HG03342 (cell line): ENCODE measurements around the gene GNL1.
"Not testable (repeated sequence)": the region's sequence is repeated elsewhere in the genome, so short reads cannot be mapped to it uniquely, and the experiment has no call there.

Experiments used
- ATAC-seq: cut with Tn5 transposase; IDR thresholded peaks from one replicate; pipeline ENCODE4 v1.9.1; 2021; ENCODE audit warnings: mild to moderate bottlenecking, moderate library complexity; ENCODE audit not compliant: unreplicated experiment

The GNL1 gene, protein sequence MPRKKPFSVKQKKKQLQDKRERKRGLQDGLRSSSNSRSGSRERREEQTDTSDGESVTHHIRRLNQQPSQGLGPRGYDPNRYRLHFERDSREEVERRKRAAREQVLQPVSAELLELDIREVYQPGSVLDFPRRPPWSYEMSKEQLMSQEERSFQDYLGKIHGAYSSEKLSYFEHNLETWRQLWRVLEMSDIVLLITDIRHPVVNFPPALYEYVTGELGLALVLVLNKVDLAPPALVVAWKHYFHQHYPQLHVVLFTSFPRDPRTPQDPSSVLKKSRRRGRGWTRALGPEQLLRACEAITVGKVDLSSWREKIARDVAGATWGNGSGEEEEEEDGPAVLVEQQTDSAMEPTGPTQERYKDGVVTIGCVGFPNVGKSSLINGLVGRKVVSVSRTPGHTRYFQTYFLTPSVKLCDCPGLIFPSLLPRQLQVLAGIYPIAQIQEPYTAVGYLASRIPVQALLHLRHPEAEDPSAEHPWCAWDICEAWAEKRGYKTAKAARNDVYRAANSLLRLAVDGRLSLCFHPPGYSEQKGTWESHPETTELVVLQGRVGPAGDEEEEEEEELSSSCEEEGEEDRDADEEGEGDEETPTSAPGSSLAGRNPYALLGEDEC

DNA sequence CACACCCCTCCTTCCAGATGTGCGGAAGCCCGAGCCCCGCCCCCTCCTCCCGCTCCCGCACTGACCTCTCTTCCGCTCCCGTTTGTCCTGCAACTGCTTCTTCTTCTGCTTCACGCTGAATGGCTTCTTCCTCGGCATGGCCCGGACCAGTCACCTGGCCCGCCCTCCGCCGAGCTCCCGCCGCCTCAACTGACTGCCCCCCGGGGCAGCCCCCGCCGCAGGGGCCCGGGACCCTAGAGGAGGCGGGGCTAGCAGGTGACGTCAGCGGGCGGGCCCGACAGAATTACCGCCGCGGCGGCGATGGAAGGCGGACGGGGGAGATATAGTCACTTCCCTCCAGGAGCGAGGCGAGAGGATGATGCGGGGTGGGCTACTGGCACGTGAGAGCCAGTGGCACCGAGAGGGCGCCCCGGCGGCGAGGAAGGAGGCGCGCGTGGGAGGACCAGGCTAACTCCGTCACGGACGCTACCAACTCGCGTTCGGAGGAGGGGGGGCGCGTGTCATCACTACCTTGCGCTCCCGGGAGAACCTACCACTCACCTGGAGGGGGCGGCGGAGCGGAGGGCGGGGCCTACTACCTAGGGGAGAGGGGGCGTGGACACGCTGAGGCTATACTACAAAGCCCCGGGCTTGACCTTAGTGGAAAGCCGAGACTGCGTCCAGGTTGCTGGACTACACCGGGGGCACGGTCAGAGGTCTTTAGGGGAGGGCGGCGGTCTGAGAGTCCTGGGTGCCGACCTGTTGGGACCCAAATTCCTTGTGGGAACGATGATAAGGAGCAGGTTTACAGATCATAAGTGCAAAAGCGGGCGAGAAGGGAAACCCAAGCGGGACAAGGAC, at the start of gene GNL1:
TSS of gene GNL1 (minus strand) at position 424 of the 840 bp plus-strand sequence. CDS start at position 138, 286 bp downstream.
- peak; percentile 76 for ATAC-seq

GRCh38 chr6:30603961-30604360, 47.7 kb upstream of the GNL1 start:
- no peak for ATAC-seq

GRCh38 chr6:30601815-30602641, 45.7 kb upstream of the GNL1 start:
- no peak for ATAC-seq

DNA sequence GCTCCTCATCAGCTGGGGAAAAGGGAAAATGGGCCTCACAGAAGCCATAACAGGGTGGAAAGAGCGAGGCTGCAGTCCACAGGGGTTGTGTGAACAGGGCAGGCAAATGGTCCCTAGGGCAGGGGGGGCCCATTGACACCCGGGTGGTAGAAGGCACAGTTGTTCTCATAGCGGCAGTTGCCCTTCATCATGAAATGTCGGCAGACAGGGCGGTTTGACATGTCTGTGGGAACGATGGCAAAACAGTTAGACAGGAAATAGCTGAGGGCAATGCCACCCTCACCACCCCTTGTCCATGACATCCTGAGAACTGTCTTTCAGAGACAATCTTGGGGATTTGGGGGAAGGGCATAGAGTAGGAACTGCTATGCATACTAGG, 45.1 kb upstream of the GNL1 start:
- no peak for ATAC-seq

- ATAC-seq: no peak
Observed at GRCh38 chr6:30600451-30600961, 44.2 kb upstream of the GNL1 start.

DNA sequence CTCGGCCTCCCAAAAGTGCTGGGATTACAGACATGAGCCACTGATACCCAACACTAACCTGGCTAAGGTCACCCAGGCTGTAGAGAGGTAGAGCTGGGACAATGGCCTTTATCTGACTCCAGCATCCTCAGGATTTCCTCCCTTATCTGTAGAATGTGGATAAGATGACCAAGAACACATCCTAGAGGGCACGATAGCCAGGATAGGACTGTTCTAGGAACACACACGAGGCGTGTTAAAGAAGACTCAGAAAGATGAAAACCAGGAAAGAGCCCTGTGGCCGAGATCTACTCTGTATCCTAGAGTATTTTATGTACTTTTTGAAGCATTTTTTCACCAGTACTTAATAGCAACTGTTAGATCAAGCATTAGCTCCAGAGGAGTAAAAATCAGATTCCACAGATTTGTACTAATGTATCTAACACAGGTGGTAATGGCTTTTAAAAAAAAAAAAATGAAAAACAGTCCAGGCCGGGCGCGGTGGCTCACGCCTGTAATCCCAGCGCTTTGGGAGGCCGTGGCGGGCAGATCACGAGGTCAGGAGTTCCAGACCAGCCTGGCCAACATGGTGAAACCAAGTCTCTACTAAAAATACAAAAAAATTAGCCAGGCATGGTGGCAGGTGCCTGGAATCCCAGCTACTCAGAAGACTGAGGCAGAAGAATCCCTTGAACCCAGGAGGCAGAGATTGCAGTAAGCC, 43.5 kb upstream of the GNL1 start:
- ATAC-seq: no peak

DNA sequence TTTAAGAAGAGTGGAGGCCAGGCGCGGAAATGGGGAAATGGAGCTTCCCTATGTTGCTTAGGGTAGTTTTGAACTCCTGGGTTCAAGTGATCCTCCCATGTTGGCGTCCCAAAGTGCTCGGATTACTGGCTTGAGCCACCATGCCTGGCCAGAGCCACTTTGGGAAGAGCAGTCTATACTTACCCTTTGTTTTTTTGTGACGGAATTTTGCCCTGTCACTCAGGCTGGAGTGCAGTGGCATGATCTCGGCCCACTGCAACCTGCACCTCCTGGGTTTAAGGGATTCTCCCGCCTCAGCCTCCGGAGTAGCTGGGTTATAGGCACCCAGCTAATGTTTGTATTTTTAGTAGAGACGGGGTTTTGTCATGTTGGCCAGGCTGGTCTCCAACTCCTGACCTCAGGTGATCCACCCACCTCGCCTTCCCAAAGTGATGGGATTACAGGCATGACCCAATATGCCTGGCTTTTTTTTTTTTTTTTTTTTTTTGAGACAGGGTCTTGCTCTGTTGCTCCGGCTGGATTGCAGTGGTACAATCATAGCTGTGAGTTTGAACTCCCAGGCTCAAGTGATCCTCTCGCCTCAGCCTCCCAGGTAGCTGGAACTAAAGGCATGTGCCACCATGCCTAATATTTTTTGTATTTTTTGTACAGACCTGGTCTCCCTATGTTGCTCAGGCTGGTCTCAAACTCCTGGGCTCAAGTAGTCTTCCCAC, 42.8 kb upstream of the GNL1 start:
- no peak for ATAC-seq

- ATAC-seq: not testable (repeated sequence)
Observed at GRCh38 chr6:30597315-30598144, 41.2 kb upstream of the GNL1 start.

GRCh38 chr6:30592287-30592686, 36.0 kb upstream of the GNL1 start:
- ATAC-seq: no peak

DNA sequence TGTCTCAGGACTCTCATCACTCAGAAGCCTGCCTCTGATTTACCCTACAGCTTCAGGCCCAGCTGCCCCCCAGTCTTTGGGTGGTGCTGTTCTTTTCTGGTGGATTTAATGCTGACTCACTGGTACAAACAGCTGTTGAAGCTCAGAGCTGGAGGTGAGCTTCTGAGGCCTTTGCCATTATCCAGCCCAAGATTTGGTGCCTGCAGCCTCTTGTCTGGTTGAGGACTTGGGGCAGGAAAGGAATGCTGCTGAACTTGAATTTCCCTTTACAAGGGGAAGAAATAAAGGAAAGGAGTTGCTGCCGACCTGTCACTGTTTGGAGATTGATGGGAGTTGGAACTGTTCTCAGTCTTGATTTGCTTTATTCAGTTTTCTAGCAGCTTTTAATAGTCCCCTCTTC, 34.7 kb upstream of the GNL1 start:
- no peak for ATAC-seq

- no peak for ATAC-seq
Observed at GRCh38 chr6:30590509-30590908, 34.2 kb upstream of the GNL1 start.

DNA sequence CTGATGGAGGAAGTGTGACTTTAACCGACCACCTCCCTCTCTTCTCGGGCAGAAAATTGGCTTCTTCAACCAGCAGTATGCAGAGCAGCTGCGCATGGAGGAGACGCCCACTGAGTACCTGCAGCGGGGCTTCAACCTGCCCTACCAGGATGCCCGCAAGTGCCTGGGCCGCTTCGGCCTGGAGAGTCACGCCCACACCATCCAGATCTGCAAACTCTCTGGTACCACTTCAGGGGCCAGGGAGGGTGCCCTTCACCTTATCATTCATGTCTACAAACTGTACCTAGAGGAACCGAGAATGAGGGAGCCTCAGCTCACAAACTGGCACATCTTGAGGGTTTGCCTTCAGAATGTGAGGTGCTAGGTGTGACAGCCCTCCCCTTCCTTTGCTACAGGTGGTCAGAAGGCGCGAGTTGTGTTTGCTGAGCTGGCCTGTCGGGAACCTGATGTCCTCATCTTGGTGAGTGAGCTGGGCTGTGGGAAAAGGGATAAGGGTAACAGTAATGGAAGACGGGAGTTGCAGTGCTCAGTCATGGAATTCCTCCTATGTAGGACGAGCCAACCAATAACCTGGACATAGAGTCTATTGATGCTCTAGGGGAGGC, 33.6 kb upstream of the GNL1 start:
- ATAC-seq: no peak

- no peak for ATAC-seq
Observed at GRCh38 chr6:30583921-30584320, 27.6 kb upstream of the GNL1 start.

GRCh38 chr6:30578051-30578450, 21.8 kb upstream of the GNL1 start:
- no peak for ATAC-seq

DNA sequence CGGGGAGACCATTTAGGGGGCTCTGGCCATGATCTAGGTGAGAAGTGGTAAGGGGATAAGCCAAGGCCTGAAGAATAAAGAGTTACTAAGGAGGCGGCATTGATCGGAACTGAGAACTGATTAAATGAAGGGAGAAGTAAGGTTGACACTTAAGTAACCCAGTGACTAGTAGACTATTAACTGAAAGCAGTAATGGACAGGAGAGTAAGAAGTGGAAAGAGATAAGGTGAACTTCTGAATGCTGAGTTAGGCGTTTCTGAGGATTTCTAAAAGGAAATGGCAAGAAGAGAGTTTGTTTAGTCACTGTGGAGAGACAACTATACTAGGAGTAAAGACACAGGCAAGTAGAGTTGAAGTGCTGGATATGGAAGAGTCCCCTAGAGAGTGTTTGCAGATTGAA, 16.8 kb upstream of the GNL1 start:
- no peak for ATAC-seq

DNA sequence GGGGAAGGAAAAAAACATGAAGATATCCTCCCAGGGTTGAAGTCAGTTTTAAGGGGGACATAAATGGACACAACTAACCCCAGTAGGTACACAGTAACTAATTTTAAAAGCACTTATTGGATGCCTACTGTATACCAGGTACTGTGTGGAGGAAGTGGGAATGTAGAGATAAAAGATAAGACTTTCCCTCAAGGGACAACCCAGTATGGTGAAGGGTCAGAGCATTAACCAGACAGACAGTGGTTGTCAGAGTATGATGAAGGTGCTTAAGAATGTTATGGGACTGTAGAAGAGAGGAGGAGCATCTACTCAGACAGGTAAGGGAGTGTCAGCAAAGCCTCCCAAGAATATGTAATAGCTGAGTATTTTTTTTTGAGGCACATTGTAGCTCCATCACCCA, 15.9 kb upstream of the GNL1 start:
- no peak for ATAC-seq

DNA sequence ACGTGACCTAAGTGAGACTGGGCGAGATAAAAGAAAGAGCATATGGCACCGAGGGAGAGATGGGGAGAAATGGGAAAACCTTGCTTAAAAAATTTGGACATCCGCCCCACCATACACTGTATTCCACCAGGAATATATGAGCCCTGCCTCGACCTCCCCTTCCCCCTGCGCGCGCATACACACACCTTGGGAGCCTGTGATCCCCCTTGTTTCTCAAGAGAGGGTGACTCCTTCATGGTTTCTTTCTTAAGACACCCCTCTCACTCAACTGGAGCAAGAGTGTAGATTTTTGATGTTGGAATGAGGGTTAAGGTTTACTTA, 15.4 kb upstream of the GNL1 start:
- no peak for ATAC-seq

DNA sequence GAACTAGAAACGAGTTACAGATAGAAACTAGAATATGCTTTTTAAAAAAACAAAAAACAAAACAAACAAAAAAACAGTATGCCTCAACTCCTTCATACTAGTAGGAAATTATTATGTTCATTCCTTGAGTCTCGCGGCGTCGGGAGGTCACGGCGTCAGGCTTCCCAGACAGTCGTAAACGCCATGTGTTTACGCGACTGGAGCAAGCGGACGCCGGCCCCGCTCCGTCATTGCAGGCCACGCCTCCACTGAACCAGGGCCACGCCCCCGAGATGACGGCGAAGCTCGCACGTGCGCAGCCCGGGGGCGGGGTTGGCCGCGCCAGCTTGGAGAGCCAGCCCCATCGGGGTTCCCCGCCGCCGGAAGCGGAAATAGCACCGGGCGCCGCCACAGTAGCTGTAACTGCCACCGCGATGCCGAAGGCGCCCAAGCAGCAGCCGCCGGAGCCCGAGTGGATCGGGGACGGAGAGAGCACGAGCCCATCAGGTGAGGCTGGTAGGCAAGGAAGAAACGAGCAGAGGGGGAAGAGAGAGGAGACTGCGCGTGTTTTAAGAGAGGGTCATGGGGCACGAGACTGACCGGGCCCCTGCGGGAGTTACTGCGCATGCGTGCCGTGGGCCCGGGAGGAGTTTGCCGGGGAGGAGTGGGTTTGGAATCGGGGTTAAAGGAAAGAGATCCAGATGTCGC, 14.9 kb upstream of the GNL1 start, which contains the start of gene ABCF1:
TSS of gene ABCF1 (plus strand) at position 368 of the 687 bp plus-strand sequence. CDS start at position 414, 46 bp downstream.
- peak; percentile 88 for ATAC-seq
